Kidney epithelial cell (primary cell): ENCODE data around the gene GNLY. TPM values are rescaled to one million over a fixed set of nuclear protein-coding genes. Genes with fewer than 3 reads are reported as not detected.

Experiments
- DNase-seq: peaks from one replicate; pipeline ENCODE4 v3.0.0-alpha.2; 2010; ENCODE audit warnings: low read depth
- H3K27me3 ChIP-seq: 2 replicates; pipeline ENCODE4 v1.6.0; 2011; ENCODE audit warnings: low read length; ENCODE audit not compliant: control insufficient read depth, insufficient read depth
- H3K36me3 ChIP-seq: 2 replicates; pipeline ENCODE4 v1.5.1; 2011; ENCODE audit warnings: low read length; ENCODE audit not compliant: control insufficient read depth, insufficient read depth
- H3K4me3 ChIP-seq: 2 replicates; pipeline ENCODE4 v1.5.1; 2011; ENCODE audit warnings: low read depth, mild to moderate bottlenecking, control low read depth, low read length
- CTCF ChIP-seq: IDR thresholded peaks from 2 replicates; pipeline ENCODE4 v1.5.1; 2011; ENCODE audit warnings: mild to moderate bottlenecking, moderate library complexity, low read length, control low read depth, inconsistent platforms; ENCODE audit not compliant: insufficient read depth, poor library complexity, severe bottlenecking
- total RNA-seq: library from RNA; depleted of rRNA; stranded (reverse); fragments of >200 nt; gene quantifications from 2 replicates; pipeline ENCODE4 v1.2.3, GENCODE V29; 2015

Gene GNLY
- total RNA-seq, 1 donor from 2014 or later, result not detected

- no peak for TF ChIP-seq CTCF
- Histone ChIP-seq H3K4me3 (no peak overlapping the region), H3K27me3 (peaks cover 14% of the 10 kb centered on the region), H3K36me3 (no peaks in the 10 kb centered on the region)
- DNase-seq, result no peak
Measured at GRCh38 chr2:85723707-85724360, 29.7 kb downstream of the GNLY start.

- peaks cover 9% of the 10 kb centered on the region for H3K27me3 ChIP-seq
- no peak overlapping the region for H3K4me3 ChIP-seq
- DNase-seq, result no peak
- no peaks in the 10 kb centered on the region for H3K36me3 ChIP-seq
- TF ChIP-seq CTCF, result no peak
Measured at GRCh38 chr2:85724731-85725181, 30.6 kb downstream of the GNLY start.

- DNase-seq, result no peak
- TF ChIP-seq CTCF, result no peak
- Histone ChIP-seq H3K27me3 (peaks cover 8% of the 10 kb centered on the region), H3K36me3 (no peaks in the 10 kb centered on the region), H3K4me3 (no peak overlapping the region)
Measured at GRCh38 chr2:85725451-85725850, 31.3 kb downstream of the GNLY start.

GRCh38 chr2:85727798-85728197 is 33.6 kb downstream of the GNLY start:
- no peak overlapping the region for H3K4me3 ChIP-seq
- H3K27me3 ChIP-seq, result peaks cover 8% of the 10 kb centered on the region
- TF ChIP-seq CTCF, result no peak
- no peaks in the 10 kb centered on the region for H3K36me3 ChIP-seq
- DNase-seq, result no peak

- TF ChIP-seq CTCF, result no peak
- Histone ChIP-seq H3K36me3 (no peaks in the 10 kb centered on the region), H3K4me3 (no peak overlapping the region), H3K27me3 (peaks cover 8% of the 10 kb centered on the region)
- DNase-seq, result no peak
Measured at GRCh38 chr2:85728342-85728741, 34.2 kb downstream of the GNLY start.
